Head of caudate nucleus (tissue), 42 donors: ENCODE data around the gene BRF1.
"Not testable (repeated sequence)": the region's sequence is repeated elsewhere in the genome, so short reads cannot be mapped to it uniquely, and the experiment has no call there.

ENCODE experiments used
- DNase-seq, 42 donors: peaks; one replicate each; pipeline versions ENCODE4 v3.0.0 to v3.0.0-alpha.2; 2020 to 2021; ENCODE audit warnings: mixed read lengths in 7 of 42
- intact Hi-C: fragments of 100-400 bp; cut with DNase I; formaldehyde crosslinking; loops from one replicate; pipeline ENCODE4 v1.15.0; 2022

BRF1 gene, protein sequence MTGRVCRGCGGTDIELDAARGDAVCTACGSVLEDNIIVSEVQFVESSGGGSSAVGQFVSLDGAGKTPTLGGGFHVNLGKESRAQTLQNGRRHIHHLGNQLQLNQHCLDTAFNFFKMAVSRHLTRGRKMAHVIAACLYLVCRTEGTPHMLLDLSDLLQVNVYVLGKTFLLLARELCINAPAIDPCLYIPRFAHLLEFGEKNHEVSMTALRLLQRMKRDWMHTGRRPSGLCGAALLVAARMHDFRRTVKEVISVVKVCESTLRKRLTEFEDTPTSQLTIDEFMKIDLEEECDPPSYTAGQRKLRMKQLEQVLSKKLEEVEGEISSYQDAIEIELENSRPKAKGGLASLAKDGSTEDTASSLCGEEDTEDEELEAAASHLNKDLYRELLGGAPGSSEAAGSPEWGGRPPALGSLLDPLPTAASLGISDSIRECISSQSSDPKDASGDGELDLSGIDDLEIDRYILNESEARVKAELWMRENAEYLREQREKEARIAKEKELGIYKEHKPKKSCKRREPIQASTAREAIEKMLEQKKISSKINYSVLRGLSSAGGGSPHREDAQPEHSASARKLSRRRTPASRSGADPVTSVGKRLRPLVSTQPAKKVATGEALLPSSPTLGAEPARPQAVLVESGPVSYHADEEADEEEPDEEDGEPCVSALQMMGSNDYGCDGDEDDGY

DNA sequence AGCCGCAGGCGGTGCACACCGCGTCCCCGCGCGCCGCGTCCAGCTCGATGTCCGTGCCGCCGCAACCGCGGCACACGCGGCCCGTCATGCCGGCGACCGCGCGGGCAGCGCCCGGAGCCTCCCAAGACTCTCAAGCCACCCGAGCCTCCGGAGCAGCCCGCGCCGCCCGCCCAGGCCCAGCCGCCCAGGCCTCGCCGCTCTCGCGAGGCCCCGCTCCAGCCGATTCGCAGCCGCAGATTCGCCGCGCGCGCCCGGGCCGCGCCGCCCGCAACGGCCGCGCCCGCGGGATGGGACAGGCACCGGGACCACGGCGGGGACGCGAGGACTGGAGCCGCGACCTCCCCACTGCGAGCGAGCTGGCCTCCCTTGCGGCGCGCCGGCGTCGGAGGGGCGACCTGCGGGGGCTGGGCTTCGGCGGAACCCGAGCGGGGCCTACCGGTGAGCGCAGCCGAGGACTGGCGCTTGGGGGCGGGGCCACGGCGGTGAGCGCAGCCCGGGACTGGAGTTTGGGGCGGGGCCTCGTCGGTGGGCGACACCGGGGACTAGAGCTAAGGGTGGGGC, at the start of gene BRF1:
Gene BRF1 (minus strand): TSS at position 460 of the 561 bp plus-strand sequence. CDS start 372 bp downstream, at position 88.
- intact Hi-C loops = no loop called here
- DNase-seq = peak; percentile 69 to 96 (median 92)

DNA sequence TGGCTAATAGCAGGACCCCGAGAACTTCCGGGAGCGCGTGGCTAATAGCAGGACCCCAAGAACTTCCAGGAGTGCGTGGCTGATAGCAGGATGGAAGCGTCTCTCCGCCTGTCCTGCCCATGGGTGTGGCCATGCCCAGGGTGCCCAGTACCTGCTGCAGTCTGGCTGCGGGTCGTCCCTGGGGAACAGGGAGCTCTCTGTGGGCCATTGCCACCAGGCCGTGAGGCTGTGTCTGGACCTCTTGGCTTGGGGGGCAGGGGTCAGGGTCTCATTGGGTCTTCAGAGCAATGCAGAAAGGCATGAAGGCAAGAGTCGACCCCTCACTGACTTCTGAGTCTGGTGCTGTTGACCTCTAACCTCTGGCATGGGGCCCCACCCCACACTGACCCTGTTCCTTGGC, 49.2 kb upstream of the BRF1 start:
- DNase-seq = no peak
- intact Hi-C loops = loop anchor here (5.0 kb wide), 1 partner anchor 148 kb away; no protein-coding TSS in a partner anchor

DNA sequence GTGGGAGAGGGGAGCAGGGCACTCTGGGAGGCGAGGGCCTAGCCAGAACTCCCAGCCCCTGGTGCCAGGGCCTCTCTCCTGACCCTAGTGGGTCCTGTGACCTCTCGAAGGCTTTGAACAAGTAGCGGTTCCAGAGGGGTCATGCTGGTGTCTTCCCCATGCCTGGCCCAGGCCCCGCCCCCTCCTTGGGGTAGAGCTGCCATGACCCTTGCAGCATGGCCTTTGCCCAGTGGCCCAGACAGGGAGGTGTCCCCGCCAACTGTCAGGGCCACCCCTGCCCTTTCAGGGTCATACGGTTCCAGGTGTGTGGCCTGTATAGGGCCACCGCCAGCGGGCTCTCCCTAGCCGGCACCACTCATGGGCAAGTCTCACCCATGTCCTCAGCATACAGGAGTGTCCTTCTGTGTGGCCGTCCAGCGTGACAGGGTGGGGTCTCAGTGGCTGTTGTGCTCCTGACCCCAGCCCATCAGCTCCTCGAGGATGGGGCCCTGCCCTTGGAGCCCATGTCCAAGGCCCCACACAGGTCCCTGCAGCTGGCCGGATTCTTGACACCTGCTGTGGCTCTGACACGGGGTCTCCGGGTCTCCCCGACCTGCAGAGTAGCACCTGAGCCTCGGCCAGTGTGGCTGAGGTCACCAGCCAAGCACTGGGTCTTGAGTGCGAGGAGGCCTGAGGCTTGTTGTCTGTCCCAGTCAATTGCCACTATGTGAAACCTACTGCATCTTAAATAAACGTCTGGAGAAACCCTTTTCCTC, 48.3 kb upstream of the BRF1 start:
- no peak for DNase-seq

DNA sequence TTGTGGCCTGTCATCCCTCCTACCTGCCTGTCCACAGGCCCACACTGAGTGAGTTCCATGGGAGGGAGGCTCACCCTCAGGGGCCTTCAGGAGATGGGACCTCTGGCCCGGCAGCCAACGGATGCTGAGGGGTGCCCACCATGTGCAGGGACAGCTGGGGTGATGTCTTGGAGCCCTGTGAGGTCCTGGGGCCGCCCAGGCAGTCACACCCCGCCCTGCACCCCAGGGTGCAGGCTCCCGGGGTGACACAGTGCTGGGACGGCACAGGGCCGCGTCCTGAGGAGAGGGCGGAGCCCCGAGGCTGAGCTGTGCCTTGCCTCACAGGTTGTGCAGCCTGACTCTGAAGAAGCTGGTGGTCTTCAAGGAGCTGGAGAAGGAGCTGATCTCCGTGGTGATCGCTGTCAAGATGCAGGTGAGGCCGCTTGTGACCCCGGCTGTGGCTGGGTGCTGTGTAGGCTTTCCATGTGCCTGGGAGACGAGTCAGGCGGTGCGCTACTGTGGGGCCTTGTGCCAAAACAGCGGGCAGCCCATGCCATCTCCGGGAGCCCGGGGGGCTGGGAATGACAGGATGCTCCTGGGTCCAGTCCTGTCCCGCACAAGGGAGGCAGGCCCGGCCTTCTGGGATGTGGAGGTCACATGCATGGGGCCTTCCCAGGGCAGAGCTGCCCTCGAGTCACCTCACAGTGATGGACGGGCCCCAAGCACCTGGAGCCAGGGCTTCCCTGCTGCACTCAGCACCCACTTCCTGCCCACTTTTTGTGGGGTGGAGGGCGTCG, 47.6 kb upstream of the BRF1 start:
- intact Hi-C loops = no loop called here
- no peak for DNase-seq

More for the DNA sequence above, 48.3 kb upstream of the BRF1 start:
- intact Hi-C loops = no loop called here

DNA sequence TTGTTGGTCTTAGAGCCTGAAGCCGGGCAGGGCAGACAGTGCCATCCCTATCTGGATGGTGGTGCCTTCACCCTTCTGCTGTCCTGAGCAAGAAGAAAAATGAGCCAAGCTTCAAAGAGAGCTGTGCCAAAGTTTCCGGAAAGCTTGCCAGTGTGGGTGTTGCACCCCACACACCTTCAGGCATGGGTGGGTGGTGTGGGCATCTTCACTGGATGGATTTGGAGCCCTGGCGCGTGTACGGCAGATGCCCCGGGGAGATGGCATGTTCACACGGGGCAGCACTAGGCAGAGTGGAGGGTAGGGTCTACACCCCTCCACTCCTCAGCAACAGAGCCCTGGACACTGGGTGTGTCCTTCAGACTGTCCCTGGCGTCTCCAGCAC, 46.8 kb upstream of the BRF1 start:
- DNase-seq = no peak
- intact Hi-C loops = no loop called here

DNA sequence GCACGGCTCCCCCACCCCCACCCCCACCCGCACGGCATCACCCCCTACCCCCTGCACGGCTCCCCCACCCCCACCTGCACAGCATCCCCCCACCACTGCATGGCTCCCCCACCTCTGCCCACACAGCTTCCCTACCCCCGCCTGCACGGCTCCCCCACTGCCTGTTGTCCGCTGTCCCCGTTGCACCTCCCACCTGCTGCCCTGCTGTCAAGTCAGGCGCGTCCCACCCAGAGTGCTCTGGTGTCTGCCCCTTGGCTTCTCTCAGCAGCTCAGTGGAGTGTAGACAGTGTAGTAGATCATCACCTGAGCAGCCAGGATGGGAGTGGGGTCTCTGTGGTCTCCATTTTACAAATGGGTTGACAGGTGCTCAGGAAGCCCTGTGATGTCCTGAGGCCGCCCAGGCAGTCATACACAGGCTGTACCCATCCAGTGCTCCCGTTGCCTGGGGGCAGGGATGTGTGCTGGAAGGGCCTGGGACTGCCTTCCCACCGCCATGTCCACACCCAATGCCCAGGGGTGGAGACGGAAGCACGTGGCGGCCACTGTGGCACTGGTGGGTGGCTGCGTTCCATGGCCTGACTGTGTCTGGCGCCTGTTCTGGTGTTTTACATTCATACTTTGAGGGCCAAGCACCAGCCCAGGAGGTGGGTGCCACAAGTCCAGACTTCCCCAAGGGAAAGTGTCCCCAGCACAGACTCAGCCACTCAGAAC, 46.2 kb upstream of the BRF1 start:
- no peak for DNase-seq
- intact Hi-C loops = no loop called here

DNA sequence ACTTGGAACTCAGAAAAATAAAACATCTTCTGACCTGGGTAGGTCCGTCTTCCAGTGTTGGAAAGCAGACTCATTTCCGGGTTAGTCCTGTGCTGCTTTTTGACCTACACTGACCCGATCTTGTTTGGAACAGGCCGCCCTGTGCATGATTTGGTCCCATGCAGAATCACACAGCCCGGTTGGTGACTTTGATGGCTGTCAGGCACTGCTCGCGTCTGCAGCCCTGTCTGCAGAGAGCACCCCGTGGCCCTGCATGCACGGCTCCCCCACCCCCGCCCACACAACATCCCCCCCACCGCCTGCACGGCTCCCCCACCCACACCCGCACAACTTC, 45.4 kb upstream of the BRF1 start:
- intact Hi-C loops = no loop called here
- no peak for DNase-seq

DNA sequence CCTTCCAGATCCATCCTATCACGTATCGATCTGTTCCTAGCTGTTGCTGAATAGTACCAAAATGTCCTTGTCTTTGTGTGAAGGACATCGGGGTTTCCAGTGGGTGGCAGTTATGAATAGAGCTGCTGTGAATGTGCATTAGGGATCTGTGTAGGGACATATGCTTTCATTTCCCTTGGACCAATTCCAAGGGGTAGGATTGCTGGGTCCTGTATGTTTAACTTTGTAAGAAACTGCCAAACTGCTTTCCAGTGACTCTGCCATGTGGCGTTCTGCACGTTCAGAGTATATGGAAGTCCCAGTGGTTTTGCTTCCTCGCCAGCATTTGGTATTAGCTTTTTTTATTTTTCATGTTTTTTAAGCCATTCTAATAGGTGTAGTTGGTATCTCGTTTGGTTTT, 42.4 kb upstream of the BRF1 start:
- intact Hi-C loops = loop anchor here (5.0 kb wide), 1 partner anchor 61 kb away; no protein-coding TSS in a partner anchor
- no peak for DNase-seq

DNA sequence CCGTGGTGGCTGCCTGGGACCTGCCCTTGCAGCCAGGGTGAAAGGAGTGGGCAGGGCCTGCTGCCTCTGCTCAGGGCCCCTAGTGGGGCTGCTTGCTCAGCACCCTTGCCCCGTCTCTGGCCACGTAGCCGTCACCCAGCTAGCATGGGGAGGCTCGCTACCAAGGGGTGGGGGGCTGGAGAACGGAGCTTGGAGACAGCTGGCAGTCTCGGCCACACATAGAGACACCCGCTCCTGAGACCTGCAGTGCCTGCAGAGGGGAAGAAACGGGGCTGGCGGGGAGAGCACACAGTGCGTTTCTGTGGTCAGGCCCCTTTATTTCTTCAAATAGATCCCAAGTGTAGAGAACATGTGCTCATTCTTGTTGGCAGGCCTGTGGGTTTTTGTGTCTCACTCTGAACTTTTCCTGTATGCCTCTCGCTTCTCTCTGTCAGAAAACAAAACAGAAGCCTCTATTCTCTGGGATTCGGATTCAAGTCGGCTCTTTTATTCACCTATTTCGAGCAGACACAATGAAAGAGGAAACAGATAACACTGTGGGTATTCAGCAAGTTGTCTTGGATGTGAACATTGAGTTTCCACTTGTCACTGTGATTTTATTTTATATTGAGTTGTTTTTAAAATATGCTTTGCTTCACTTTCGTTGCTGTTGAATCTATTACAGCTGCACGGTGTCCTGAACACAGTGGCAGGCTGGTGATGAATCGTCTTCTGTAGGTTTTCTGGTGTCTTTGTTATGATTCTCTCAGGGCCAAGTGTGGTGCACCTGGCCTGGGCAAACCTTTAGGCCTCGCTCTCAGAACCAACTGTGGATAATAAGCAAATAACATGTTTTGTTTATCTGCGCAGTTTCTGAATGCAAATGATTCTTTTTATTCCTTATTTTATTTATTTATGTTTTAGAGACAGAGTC, 40.3 kb upstream of the BRF1 start:
- intact Hi-C loops = loop anchor here (5.0 kb wide), 1 partner anchor 59 kb away; no protein-coding TSS in a partner anchor
- peak in 15 of 42 donors; percentile 16 to 76 (median 43) for DNase-seq

DNA sequence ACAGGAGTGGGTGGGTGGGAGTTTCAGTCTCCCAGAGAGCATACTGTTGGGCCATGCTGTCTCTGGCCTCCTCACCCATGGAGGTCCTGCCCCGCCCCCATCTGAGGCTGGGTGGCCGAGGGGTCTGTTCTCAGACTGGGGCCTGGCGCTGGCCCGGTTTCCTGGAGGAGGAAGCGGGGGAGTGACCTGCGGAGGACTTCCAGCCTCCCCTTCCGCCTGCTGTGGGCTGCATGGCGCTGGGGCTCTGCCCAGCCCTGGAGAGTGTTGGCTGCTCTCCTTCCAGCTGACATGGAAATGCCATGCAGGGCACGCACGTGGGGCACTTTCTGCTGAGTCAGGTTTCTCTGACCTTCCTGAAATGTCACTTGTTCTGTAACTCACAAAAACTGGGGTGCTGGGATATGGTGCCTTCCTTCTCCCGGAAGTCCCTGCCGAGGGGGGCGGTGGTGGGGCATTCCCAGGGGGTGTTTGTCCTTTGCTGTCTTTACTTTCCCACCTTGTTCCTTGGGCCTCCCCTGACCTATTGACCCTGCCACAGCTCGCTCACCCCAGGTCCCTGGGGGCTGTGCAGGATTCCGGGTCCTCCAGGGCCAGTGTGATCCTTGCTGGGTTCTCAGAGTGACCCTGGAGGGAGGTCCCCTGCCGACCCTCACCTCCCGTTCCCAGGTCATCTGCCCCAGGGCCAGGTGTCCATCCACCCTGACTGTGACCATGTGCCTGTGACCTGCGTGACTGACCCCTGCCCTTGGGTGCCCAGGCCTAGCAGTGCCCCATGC, 37.4 kb upstream of the BRF1 start:
- intact Hi-C loops = no loop called here
- peak in 36 of 42 donors; percentile 39 to 89 (median 66) for DNase-seq

DNA sequence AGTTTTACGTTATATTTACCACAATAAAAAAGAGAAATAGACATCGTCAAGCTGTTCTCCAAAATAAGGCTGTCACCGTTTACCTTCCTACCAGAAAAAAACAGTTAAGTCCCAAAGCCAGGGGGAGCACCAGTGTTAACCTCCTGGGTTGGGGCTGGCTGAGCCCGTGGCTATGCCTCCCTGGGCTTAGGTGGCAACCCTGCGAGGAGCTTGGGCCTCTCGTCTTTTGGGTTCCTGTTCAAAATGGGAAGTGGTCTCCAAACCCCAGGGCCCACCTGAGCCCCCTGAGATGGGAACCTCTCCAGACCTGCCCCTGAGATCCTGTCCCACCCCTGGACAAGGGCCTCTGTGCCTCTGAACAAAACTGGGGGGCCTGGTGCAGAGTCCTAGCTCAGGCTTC, 36.6 kb upstream of the BRF1 start:
- intact Hi-C loops = no loop called here

DNA sequence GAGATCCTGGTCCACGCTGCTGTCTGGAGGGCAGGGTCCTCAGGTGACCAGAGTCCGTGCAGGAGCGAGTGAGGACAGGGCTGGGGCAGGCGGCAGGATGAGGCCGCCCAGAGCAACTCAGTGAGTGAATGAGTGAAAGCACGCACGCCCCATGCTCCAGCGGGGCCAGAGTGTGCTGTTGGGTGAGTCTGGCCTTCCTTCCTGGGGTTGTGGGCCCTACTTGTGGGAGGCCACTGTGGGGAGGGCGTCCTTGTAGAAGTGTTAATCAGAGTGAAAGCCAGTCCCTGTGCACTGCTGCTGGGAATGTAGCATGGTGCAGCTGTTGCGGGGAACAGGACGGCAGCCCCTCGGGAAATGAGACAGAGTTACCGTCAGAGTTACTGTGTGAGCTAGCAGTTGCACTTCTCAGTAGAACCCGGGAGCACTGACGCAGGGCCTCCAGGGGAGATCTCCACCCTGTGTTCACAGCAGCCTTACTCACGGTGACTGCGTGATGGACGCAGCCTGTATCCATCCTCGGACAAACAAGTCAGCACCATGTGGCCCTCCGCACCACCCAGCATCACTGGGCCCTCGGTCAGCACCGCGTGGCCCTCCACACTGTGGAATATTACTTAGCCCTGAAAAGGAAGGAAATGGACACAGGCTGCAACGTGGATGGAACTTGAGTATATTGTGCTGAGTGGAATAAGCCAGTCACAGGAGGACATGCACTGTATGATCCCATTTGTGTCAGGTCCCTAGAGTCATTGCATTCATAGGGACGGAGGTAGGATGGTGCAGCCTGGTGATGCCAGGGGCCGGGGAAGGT, 35.9 kb upstream of the BRF1 start:
- intact Hi-C loops = no loop called here
- no peak for DNase-seq

More for the DNA sequence above, 36.6 kb upstream of the BRF1 start:
- no peak for DNase-seq

DNA sequence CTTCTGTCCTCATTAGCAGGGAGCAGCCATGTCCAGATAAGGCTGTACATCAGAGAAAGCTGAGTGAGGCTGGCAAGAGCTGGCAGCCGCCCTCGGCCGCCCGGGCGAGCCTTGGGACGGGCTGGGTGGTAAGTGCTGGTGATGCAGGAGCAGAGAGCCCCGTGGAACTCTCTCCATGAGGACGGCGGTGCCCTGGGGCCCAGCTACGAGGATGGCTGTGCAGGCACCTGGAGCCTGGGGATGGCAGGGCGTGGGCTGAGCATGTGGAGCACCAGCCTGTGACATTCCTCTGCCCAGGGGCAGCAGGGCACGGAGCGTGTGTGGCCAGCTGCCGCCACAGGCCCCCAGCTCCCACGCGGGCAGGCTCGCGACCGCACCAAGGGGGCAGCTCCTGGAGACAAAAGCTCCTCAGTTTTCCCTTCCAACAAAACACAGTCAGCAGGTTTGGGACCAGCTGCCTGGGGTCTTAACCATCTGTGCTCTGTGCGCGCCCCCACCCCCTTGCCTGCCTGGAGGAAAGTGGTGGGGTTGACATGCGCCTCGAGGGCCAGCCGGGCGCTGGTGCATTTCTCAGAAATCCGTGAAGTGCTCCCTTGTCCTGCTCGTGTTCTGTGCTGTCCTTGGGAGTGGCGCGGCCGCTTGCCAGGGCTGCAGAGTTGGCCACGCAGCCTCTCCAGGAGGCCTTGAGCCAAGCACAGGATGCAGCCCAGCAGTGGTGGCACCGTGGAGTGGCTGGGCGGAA, 35.1 kb upstream of the BRF1 start:
- intact Hi-C loops = no loop called here
- peak in 41 of 42 donors; percentile 18 to 85 (median 65) for DNase-seq

DNA sequence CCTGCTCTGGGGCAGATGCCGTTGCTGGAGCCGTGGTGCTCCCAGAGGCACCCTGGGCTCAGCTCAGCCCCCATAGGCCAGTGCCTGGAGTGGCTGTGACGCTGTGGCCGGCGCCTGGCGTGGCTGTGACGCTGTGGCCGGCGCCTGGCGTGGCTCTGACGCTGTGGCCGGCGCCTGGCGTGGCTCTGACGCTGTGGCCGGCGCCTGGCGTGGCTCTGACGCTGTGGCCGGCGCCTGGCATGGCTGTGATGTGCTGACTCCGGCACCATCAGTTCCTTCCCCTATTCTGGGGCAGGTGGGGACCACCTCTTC, 34.4 kb upstream of the BRF1 start:
- DNase-seq = not testable (repeated sequence)

More for the DNA sequence above, 34.4 kb upstream of the BRF1 start:
- intact Hi-C loops = not testable (repeated sequence)
